HG03460 (cell line): ENCODE data around the gene FAXDC2.
A peak's percentile ranks its signal among the peaks of the same experiment; 100 is the strongest.

Source experiments
- ATAC-seq: cut with Tn5 transposase; IDR thresholded peaks from one replicate; pipeline ENCODE4 v1.9.1; 2021; ENCODE audit not compliant: unreplicated experiment

The FAXDC2 gene

GRCh38 chr5:154802050-154802449 lies 48.4 kb downstream of the FAXDC2 start:
- no peak for ATAC-seq

- no peak for ATAC-seq
Measured at GRCh38 chr5:154801083-154801482, 49.3 kb downstream of the FAXDC2 start.

- no peak for ATAC-seq
Measured at GRCh38 chr5:154800582-154800981, 49.8 kb downstream of the FAXDC2 start.

GRCh38 chr5:154797762-154798161 lies 52.6 kb downstream of the FAXDC2 start:
- ATAC-seq, result no peak

- ATAC-seq, result no peak
Measured at GRCh38 chr5:154795235-154795596, 55.2 kb downstream of the FAXDC2 start.

GRCh38 chr5:154794525-154795234 lies 55.7 kb downstream of the FAXDC2 start:
- ATAC-seq, result no peak

- ATAC-seq, result no peak
Measured at GRCh38 chr5:154793599-154794524, 56.5 kb downstream of the FAXDC2 start.

- ATAC-seq, result peak; percentile 74
Measured at GRCh38 chr5:154791535-154791934, 58.9 kb downstream of the FAXDC2 start.

- no peak for ATAC-seq
Measured at GRCh38 chr5:154788212-154788611, 62.2 kb downstream of the FAXDC2 start.

GRCh38 chr5:154786414-154786813 lies 64.0 kb downstream of the FAXDC2 start:
- no peak for ATAC-seq

GRCh38 chr5:154784856-154785255 lies 65.5 kb downstream of the FAXDC2 start:
- ATAC-seq, result no peak

GRCh38 chr5:154783774-154784460 lies 66.5 kb downstream of the FAXDC2 start:
- ATAC-seq, result peak; percentile 52

GRCh38 chr5:154782812-154783592 lies 67.4 kb downstream of the FAXDC2 start:
- no peak for ATAC-seq

- ATAC-seq, result no peak
Measured at GRCh38 chr5:154782326-154782725, 68.1 kb downstream of the FAXDC2 start.

- ATAC-seq, result no peak
Measured at GRCh38 chr5:154780128-154780527, 70.3 kb downstream of the FAXDC2 start.

- no peak for ATAC-seq
Measured at GRCh38 chr5:154779105-154779504, 71.3 kb downstream of the FAXDC2 start.

GRCh38 chr5:154778534-154778933 lies 71.9 kb downstream of the FAXDC2 start:
- ATAC-seq, result no peak

- no peak for ATAC-seq
Measured at GRCh38 chr5:154776167-154776566, 74.2 kb downstream of the FAXDC2 start.

GRCh38 chr5:154773326-154773725 lies 77.1 kb downstream of the FAXDC2 start:
- no peak for ATAC-seq

- no peak for ATAC-seq
Measured at GRCh38 chr5:154771383-154771901, 79.0 kb downstream of the FAXDC2 start.

GRCh38 chr5:154770111-154770510 lies 80.3 kb downstream of the FAXDC2 start:
- ATAC-seq, result peak; percentile 34
